SK-N-SH (cell line): Measurements from ENCODE around the gene OSBPL6. TPM values are rescaled to one million over a fixed set of nuclear protein-coding genes. Genes with fewer than 3 reads are reported as not detected.

ENCODE experiments used
- CTCF ChIA-PET: fragments of 300-600, 350-600 bp; formaldehyde crosslinking; extraction: SDS; loops from one replicate; lab custom pipeline; 2021; lab: Yijun Ruan, JAX
- POLR2A ChIA-PET: fragments of 350-600 bp; sonication (Branson Sonifier 250); formaldehyde crosslinking; extraction: SDS; loops from one replicate; lab custom pipeline; 2020; ENCODE audit warnings: antibody characterized with exemption, inconsistent platforms; lab: Yijun Ruan, JAX
- DNase-seq: peaks from one replicate; pipeline ENCODE4 v3.0.0; 2012
- H2AFZ ChIP-seq: fragments of 200-600 bp; sonication (generic); 2 replicates; pipeline ENCODE4 v1.8.1; 2016; ENCODE audit warnings: antibody characterized with exemption, mild to moderate bottlenecking, low read depth
- H3F3A ChIP-seq: fragments of 200-600 bp; sonication (generic); replicated peaks from 2 replicates; pipeline ENCODE3; 2016; ENCODE audit warnings: antibody characterized with exemption, mild to moderate bottlenecking; ENCODE audit not compliant: insufficient read depth
- H3K27ac ChIP-seq, 2 experiments: fragments of 200-500 bp in 1 of 2; fragments of 200-600 bp in 1 of 2; sonication (Bioruptor generic) in 1 of 2; sonication (generic), shearing (Covaris generic) in 1 of 2; 2 replicates each; pipeline versions ENCODE4 v1.5.1 to v1.6.1; 2014 to 2016; ENCODE audit warnings: low read depth in 2 of 2, inconsistent platforms in 1 of 2, low read length in 1 of 2, mild to moderate bottlenecking in 1 of 2, mixed read lengths in 1 of 2
- H3K27me3 ChIP-seq: fragments of 200-600 bp; sonication (generic), shearing (Covaris generic); 2 replicates; pipeline ENCODE4 v1.6.1; 2016; ENCODE audit warnings: mixed run types; ENCODE audit not compliant: insufficient read depth
- H3K36me3 ChIP-seq, 2 experiments: fragments of 200-500 bp in 1 of 2; fragments of 200-600 bp in 1 of 2; sonication (Bioruptor generic) in 1 of 2; sonication (generic) in 1 of 2; replicated peaks in 1 of 2; 2 replicates each; pipeline versions ENCODE3 to v1.5.1; 2014 to 2016; ENCODE audit warnings: low read length in 1 of 2, mild to moderate bottlenecking in 1 of 2; ENCODE audit not compliant: insufficient read depth in 2 of 2, control insufficient read depth in 1 of 2
- H3K4me1 ChIP-seq, 2 experiments: fragments of 200-500 bp in 1 of 2; fragments of 200-600 bp in 1 of 2; sonication (Bioruptor generic) in 1 of 2; sonication (generic), shearing (Covaris generic) in 1 of 2; 2 replicates each; pipeline versions ENCODE4 v1.5.1 to v1.6.1; 2014 to 2016; ENCODE audit warnings: low read depth in 1 of 2, low read length in 1 of 2, mixed run types in 1 of 2; ENCODE audit not compliant: insufficient read depth in 2 of 2, control insufficient read depth in 1 of 2
- H3K4me2 ChIP-seq: fragments of 200-600 bp; sonication (generic), shearing (Covaris generic); 2 replicates; pipeline ENCODE4 v1.6.1; 2017; ENCODE audit warnings: mixed run types
- H3K4me3 ChIP-seq, 2 experiments: fragments of 200-500 bp in 1 of 2; fragments of 200-600 bp in 1 of 2; sonication (Bioruptor generic) in 1 of 2; sonication (generic), shearing (Covaris generic) in 1 of 2; 2 replicates each; pipeline versions ENCODE4 v1.5.1 to v1.8.1; 2014 to 2016; ENCODE audit warnings: low read depth in 2 of 2, inconsistent platforms in 1 of 2, low read length in 1 of 2, mild to moderate bottlenecking in 1 of 2, mixed read lengths in 1 of 2, moderate library complexity in 1 of 2
- H3K79me2 ChIP-seq: fragments of 200-600 bp; sonication (generic); 2 replicates; pipeline ENCODE4 v1.8.1; 2017; ENCODE audit warnings: mild to moderate bottlenecking; ENCODE audit not compliant: insufficient read depth
- H3K9ac ChIP-seq: fragments of 200-600 bp; sonication (generic); 2 replicates; pipeline ENCODE4 v1.6.1; 2017; ENCODE audit warnings: mixed run types
- H3K9me2 ChIP-seq: fragments of 200-600 bp; sonication (generic); 2 replicates; pipeline ENCODE4 v1.6.1; 2017; ENCODE audit warnings: mixed run types
- H3K9me3 ChIP-seq: fragments of 200-600 bp; sonication (generic); 2 replicates; pipeline ENCODE4 v1.6.1; 2017; ENCODE audit warnings: mixed run types, mild to moderate bottlenecking, moderate library complexity
- H4K20me1 ChIP-seq: fragments of 200-600 bp; sonication (generic); 2 replicates; pipeline ENCODE4 v1.6.1; 2017; ENCODE audit warnings: mild to moderate bottlenecking, mixed run types; ENCODE audit not compliant: insufficient read depth
- CHD2 ChIP-seq: fragments of 150-350 bp; IDR thresholded peaks from 2 replicates; pipeline ENCODE4 v1.6.1; 2018; ENCODE audit warnings: low read length; ENCODE audit not compliant: partially characterized antibody
- ELF1 ChIP-seq: IDR thresholded peaks from 2 replicates; pipeline ENCODE4 v1.4.0; 2012
- EP300 ChIP-seq, 2 experiments: IDR thresholded peaks; 2 replicates each; pipeline versions ENCODE4 v1.4.0 to v1.6.1; 2012; ENCODE audit warnings: borderline replicate concordance in 1 of 2, low read depth in 1 of 2, low read length in 1 of 2
- FOSL2 ChIP-seq: IDR thresholded peaks from 2 replicates; pipeline ENCODE4 v1.4.0; 2012; ENCODE audit warnings: low read depth, mild to moderate bottlenecking, moderate library complexity, borderline replicate concordance
- FOXJ3 ChIP-seq: sonication (generic); formaldehyde crosslinking; IDR thresholded peaks from 2 replicates; pipeline ENCODE4 v1.5.1; 2020; ENCODE audit warnings: mild to moderate bottlenecking, missing genetic modification reagents
- FOXM1 ChIP-seq: IDR thresholded peaks from 2 replicates; pipeline ENCODE4 v1.4.0; 2012; ENCODE audit warnings: low read depth, mild to moderate bottlenecking
- MXI1 ChIP-seq: IDR thresholded peaks from 2 replicates; pipeline ENCODE4 v1.6.1; 2012; ENCODE audit warnings: mild to moderate bottlenecking, low read depth, low read length, improper control_type of control experiment
- NFIC ChIP-seq: IDR thresholded peaks from 2 replicates; pipeline ENCODE4 v1.4.0; 2012; ENCODE audit warnings: borderline replicate concordance
- PBX3 ChIP-seq: IDR thresholded peaks from 2 replicates; pipeline ENCODE4; 2012
- RXRA ChIP-seq: IDR thresholded peaks from 2 replicates; pipeline ENCODE4 v1.4.0; 2012; ENCODE audit warnings: low read depth, mild to moderate bottlenecking, borderline replicate concordance
- SMC3 ChIP-seq: IDR thresholded peaks from 2 replicates; pipeline ENCODE4 v1.6.1; 2012; ENCODE audit warnings: low read depth, low read length, improper control_type of control experiment
- TCF12 ChIP-seq: IDR thresholded peaks from 2 replicates; pipeline ENCODE4 v1.4.0; 2012
- YY1 ChIP-seq: IDR thresholded peaks from 2 replicates; pipeline ENCODE4 v1.4.0; 2012; ENCODE audit warnings: low read depth, mild to moderate bottlenecking
- ZBTB33 ChIP-seq: IDR thresholded peaks from 2 replicates; pipeline ENCODE4 v1.4.0; 2012; ENCODE audit warnings: low read depth, borderline replicate concordance
- WGBS: methylation state at CpG from one replicate; pipeline ENCODE4 v1.1.6; 2017; ENCODE audit warnings: low lambda C conversion rate; 5-methylcytosine and 5-hydroxymethylcytosine counted together
- polyA plus RNA-seq, 3 experiments: library from polyadenylated mRNA; depleted of rRNA; stranded (reverse); fragments of >200 nt; gene quantifications; 2 replicates each; pipeline ENCODE4 v1.2.3, GENCODE V29; 2012
- TF ChIP-seq, protein P1 (sequence below): fragments of 150-350 bp; IDR thresholded peaks from 2 replicates; pipeline ENCODE4 v1.6.1; 2017; ENCODE audit warnings: antibody characterized with exemption, low read length, low read depth, borderline replicate concordance
- TF ChIP-seq, protein P2 (sequence below): IDR thresholded peaks from 2 replicates; pipeline ENCODE4 v1.4.0; 2012; ENCODE audit warnings: low read depth, borderline replicate concordance

The OSBPL6 gene
- polyA plus RNA-seq, 1 of the 3 experiments (the other 2 are of a cell fraction): 2.7 TPM

DNA sequence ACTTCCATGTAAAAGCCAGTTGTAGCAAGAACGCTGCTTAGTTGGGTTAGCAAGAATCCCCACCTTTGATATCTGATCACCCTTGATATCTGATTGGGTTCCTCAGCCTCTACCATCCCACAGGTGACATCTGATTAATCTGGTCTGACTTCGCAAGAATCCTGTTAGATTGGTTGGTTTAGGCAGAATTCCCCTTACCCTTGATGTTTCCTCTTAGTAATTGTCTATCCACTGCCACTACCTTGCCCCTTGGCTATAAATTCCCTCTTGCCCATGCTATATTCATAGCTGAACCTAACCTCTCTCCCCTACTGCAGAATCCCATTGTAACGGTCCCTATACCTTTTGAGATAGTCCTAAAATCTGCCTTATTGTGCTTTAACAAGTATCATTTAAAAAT, 223.6 kb downstream of the OSBPL6 start:
- Histone ChIP-seq H3K27me3 (no peaks in the 10 kb centered on the region), H2AFZ (no peak overlapping the region), H3F3A (peaks cover 7% of the 10 kb centered on the region), H3K4me3 (no peak overlapping the region), H3K4me2 (no peak overlapping the region), H3K36me3 (peaks cover 2 to 3% of the 10 kb centered on the region in 2 experiments), H3K79me2 (peaks cover 25% of the 10 kb centered on the region; the same call in 1 of the 2 replicates), H3K9me3 (no peaks in the 10 kb centered on the region), H3K27ac (no peak overlapping the region), H4K20me1 (no peaks in the 10 kb centered on the region), H3K9me2 (no peaks in the 10 kb centered on the region), H3K9ac (no peak overlapping the region), H3K4me1 (peaks cover 3 to 6% of the 10 kb centered on the region in 2 experiments; a peak in 3 of 4 replicates)
- ChIA-PET POLR2A (no interaction called here), CTCF (interaction anchor here (1.2 to 8.7 kb wide), 8 partner anchors 10 to 434 kb away, joined by 3 to 199 read pairs (median 15); partner anchors contain the start of gene RBM45)
- 89% methylated on average over 3 of the region's 3 CpGs for WGBS
- TF ChIP-seq MXI1 (no peak), RXRA (no peak), SMC3 (no peak), FOSL2 (no peak), YY1 (no peak), ELF1 (no peak), EP300 (IDR thresholded peaks at IDR 0.05; ENCODE audit: borderline replicate concordance in 1 of 2, low read depth in 1 of 2, low read length in 1 of 2) (no peak)
- TF ChIP-seq, protein P1, sequence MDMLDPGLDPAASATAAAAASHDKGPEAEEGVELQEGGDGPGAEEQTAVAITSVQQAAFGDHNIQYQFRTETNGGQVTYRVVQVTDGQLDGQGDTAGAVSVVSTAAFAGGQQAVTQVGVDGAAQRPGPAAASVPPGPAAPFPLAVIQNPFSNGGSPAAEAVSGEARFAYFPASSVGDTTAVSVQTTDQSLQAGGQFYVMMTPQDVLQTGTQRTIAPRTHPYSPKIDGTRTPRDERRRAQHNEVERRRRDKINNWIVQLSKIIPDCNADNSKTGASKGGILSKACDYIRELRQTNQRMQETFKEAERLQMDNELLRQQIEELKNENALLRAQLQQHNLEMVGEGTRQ: no peak
- no peak for DNase-seq

DNA sequence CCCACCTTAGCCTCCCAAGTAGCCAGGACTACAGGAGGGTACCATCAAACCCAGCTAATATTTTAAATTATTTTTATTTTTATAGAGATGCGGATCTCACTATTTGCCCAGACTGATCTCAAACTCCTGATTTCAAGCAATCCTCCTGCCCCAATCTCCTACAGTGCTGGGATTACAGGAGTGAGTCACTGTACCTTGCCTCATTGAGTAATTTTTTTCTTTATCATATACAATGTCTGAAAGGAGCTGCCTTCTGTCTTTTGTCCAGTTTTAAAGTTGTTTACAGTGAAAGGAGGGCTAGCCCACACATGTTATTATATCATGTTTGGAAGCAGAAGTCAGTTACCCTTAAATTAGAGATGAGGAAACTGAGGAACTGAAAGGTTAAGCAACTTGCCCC, 224.1 kb downstream of the OSBPL6 start:
- no peak for DNase-seq
- ChIA-PET CTCF (interaction anchor here (0.6 to 8.7 kb wide), 14 partner anchors 9 to 435 kb away, joined by 3 to 199 read pairs (median 6); partner anchors contain the start of gene RBM45), POLR2A (no interaction called here)
- no peak overlapping the region for H2AFZ ChIP-seq
- no peaks in the 10 kb centered on the region for H4K20me1 ChIP-seq
- H3K9ac ChIP-seq: no peak overlapping the region
- peaks cover 7% of the 10 kb centered on the region for H3F3A ChIP-seq
- no peaks in the 10 kb centered on the region for H3K9me2 ChIP-seq
- no peaks in the 10 kb centered on the region for H3K27me3 ChIP-seq
- no peak overlapping the region for H3K27ac ChIP-seq
- peaks cover 3 to 6% of the 10 kb centered on the region in 2 experiments; a peak in 3 of 4 replicates for H3K4me1 ChIP-seq
- H3K9me3 ChIP-seq: no peaks in the 10 kb centered on the region
- H3K4me3 ChIP-seq: no peak overlapping the region
- no peak overlapping the region for H3K4me2 ChIP-seq
- no peak for TF ChIP-seq PBX3
- no peak for TF ChIP-seq ZBTB33
- TF ChIP-seq FOXJ3: no peak
- no peak for TF ChIP-seq NFIC
- TF ChIP-seq, protein P1: no peak
- no peak for TF ChIP-seq CHD2
- no peak for TF ChIP-seq FOXM1
- TF ChIP-seq, protein P2, sequence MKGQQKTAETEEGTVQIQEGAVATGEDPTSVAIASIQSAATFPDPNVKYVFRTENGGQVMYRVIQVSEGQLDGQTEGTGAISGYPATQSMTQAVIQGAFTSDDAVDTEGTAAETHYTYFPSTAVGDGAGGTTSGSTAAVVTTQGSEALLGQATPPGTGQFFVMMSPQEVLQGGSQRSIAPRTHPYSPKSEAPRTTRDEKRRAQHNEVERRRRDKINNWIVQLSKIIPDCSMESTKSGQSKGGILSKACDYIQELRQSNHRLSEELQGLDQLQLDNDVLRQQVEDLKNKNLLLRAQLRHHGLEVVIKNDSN: no peak
- no peak for TF ChIP-seq TCF12
- H3K36me3 ChIP-seq: peaks cover 2 to 3% of the 10 kb centered on the region in 2 experiments
- WGBS: 90% methylated on average over 1 of the region's 1 CpG
- H3K79me2 ChIP-seq: peaks cover 30% of the 10 kb centered on the region; the same call in 1 of the 2 replicates
